GM11168 (cell line): ENCODE data around the gene DSTN.

Experiments used
- in situ Hi-C: fragments of 300-500 bp; cut with MboI; formaldehyde crosslinking; loops from one replicate; pipeline ENCODE4 v1.12.0; 2022; ENCODE audit warnings: low sequenced_read_pairs; ENCODE audit not compliant: unreplicated experiment

The DSTN gene

GRCh38 chr20:17542993-17543412 is 26.9 kb upstream of the DSTN start:
- in situ Hi-C loops, result loop anchor here (25.0 kb wide), 1 partner anchor 394 kb away; no protein-coding TSS in a partner anchor

- in situ Hi-C loops, result loop anchor here (25.0 kb wide), 1 partner anchor 394 kb away; no protein-coding TSS in a partner anchor
Measured at GRCh38 chr20:17543531-17544131, 26.2 kb upstream of the DSTN start.

GRCh38 chr20:17545127-17545526 is 24.7 kb upstream of the DSTN start:
- in situ Hi-C loops, result loop anchor here (25.0 kb wide), 1 partner anchor 392 kb away; no protein-coding TSS in a partner anchor

- in situ Hi-C loops, result loop anchor here (25.0 kb wide), 1 partner anchor 388 kb away; no protein-coding TSS in a partner anchor
Measured at GRCh38 chr20:17549131-17549530, 20.7 kb upstream of the DSTN start.

DNA sequence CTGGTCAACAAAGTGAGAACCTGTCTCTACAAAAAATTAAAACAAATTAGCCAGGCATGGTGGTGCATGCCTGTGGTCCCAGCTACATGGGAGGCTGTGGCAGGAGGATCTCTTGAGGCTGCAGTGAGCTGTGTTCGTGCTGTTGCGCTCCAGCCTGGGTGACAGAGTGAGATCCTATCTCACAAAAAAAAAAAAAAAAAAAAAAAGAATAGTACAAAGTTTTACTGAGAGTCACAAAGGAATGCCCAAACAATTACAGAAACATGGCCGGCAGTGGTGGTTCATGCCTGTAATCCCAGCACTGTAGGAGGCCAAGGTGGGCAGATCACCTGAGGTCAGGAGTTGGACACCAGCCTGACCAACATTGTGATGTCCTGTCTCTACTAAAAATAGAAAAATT is 14.8 kb upstream of the DSTN start:
- in situ Hi-C loops, result no loop called here

- in situ Hi-C loops, result no loop called here
Measured at GRCh38 chr20:17556837-17557674, 12.8 kb upstream of the DSTN start.

GRCh38 chr20:17557675-17558006 is 12.2 kb upstream of the DSTN start:
- in situ Hi-C loops, result no loop called here

DNA sequence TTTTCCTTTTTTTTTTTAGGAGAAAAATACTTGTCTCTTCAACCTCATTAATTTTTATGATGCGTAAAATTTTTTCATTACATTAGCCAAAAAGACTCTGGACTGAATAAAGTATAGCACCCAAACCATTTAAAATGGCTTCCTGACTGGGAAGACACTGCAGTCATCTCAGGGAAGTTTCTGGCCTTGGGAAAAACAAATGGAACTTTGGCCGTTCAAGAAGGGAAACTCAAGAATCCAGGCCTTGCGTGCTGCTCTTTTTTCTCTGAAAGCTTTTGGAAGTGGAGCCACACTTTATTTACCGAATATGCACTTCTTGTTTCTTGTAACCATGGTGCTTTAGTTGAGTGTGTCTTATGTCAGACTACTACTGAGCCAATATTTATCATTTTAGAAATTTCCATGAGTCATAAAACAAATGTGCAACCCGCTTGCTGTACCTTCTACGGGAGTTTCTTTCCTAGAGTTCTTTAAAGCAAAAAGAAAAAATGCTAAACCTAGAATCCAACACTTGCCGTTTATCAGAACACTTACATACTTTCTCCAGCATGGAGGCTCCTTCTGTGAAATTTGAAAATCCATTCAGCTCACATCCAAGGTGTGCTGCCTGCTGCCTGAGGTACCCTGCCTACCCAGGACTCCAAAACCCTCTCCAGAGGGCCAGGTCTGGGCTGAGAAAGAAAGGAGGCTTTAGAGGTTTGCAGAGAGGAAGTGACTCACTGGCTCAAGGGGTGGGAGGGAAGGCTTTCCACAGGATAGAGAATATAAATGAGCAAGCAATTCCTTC is 11.5 kb upstream of the DSTN start:
- in situ Hi-C loops, result no loop called here

DNA sequence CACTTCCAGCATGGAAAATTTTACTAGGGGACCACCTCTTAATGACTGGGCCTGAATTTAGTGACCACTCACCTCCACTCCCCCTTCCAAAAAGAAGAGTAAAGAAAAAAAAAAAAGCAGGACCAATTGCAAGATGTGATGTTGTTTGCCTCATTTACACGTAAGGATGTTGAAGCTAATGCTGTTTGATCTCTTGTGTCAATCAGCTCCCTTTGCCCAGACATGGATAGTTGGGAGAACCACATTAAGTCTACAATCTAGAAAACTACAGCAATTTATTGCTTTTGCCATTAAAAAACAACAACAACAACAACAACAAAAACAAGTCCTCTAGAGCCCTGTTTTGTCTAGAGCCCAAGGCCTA is 11.0 kb upstream of the DSTN start:
- in situ Hi-C loops, result no loop called here

GRCh38 chr20:17559338-17559737 is 10.5 kb upstream of the DSTN start:
- in situ Hi-C loops, result no loop called here

GRCh38 chr20:17560344-17561074 is 9.4 kb upstream of the DSTN start:
- in situ Hi-C loops, result no loop called here

DNA sequence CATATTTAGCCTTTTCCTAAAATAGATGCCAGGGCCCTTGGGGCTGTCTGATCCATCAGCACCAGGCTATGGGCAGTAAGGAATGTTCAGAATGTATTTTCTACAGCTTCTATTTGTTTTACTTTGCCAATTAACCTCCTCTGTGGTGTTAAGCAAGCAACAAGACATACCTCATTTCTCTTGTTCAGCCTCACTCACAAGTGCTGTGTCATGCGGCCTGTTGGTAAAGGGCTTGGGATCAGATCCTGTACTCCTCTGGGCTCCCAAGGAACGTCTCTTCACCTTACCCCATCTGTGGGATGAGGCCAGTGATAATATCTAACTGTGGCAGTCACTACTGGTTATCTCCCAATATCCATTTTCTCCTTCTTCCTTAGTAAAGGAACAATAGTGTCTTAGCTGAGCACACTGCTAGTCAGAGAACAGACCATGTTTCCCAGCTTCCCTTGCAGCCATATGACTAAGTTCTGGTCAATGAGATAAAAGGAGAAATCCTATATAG is 7.0 kb upstream of the DSTN start:
- in situ Hi-C loops, result no loop called here

- in situ Hi-C loops, result no loop called here
Measured at GRCh38 chr20:17565169-17565845, 4.6 kb upstream of the DSTN start.

- in situ Hi-C loops, result no loop called here
Measured at GRCh38 chr20:17566345-17566744, 3.5 kb upstream of the DSTN start.

- in situ Hi-C loops, result no loop called here
Measured at GRCh38 chr20:17568045-17568788, 1.7 kb upstream of the DSTN start.

GRCh38 chr20:17568972-17569521 is 828 bp upstream of the DSTN start:
- in situ Hi-C loops, result no loop called here

- in situ Hi-C loops, result no loop called here
Measured at GRCh38 chr20:17570347-17571152, 675 bp downstream of the DSTN start.

DNA sequence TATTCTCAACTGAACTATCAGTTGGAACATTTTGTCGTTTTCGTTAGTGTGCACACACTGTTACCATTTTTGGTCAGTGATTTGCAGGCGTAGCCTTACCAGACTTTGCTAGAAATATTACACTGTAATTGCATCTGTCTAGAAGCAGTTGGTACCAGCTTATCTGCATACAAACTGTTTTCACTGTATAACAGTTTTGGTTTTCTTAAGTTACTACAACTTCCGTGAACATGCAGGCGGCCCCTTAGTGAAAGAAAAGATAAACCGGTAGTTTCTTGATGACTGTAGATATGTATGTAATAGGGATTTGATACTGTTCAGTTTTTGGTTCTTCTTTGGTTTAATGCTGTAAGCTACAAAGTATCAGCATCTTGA is 1.3 kb downstream of the DSTN start:
- in situ Hi-C loops, result no loop called here
